ENCODE results near the gene SCARB1. TPM values are rescaled to one million over a fixed set of nuclear protein-coding genes. Genes with fewer than 3 reads are reported as not detected.

Gene SCARB1
- total RNA-seq, 1 experiment from 2014 or later, result 31.3 TPM

- no peaks in the 10 kb centered on the region for H3K36me3 Mint-ChIP-seq (ENCODE audit: insufficient read depth in 1 of 3, low read depth in 3 of 3)
These were observed 35.2 kb upstream of the SCARB1 start for GRCh38 chr12:124898923-124899294.

More at GRCh38 chr12:124898923-124899294, 35.2 kb upstream of the SCARB1 start:
- H3K4me3 Mint-ChIP-seq, result no peak overlapping the region
- Histone ChIP-seq H2AK5ac (ENCODE audit: insufficient read length, low read length) (no peak overlapping the region), H4K5ac (ENCODE audit: insufficient read length, low read depth, low read length) (no peak overlapping the region), H3K4ac (ENCODE audit: low read depth, low read length) (no peak overlapping the region), H2BK120ac (ENCODE audit: low read depth, low read length, poor library complexity, severe bottlenecking) (no peak overlapping the region), H3T11ph (ENCODE audit: low read length) (no peak overlapping the region), H3K27ac (ENCODE audit: insufficient read length, low read depth, low read length) (no peak overlapping the region), H3K79me2 (ENCODE audit: insufficient read depth, low read length) (no peaks in the 10 kb centered on the region), H3K56ac (ENCODE audit: insufficient read length, low read depth, low read length) (no peak overlapping the region), H3K4me1 (ENCODE audit: insufficient read depth, low read length) (no peaks in the 10 kb centered on the region), H4K91ac (ENCODE audit: insufficient read length, low read depth, low read length) (no peak overlapping the region), H2BK12ac (ENCODE audit: insufficient read length, low read depth, low read length) (no peak overlapping the region), H3K14ac (ENCODE audit: insufficient read depth, low read length) (no peak overlapping the region), H2BK15ac (ENCODE audit: low read depth, low read length) (no peak overlapping the region), H2BK5ac (ENCODE audit: insufficient read length, low read length) (no peak overlapping the region), H2BK20ac (ENCODE audit: low read depth, low read length, poor library complexity, severe bottlenecking) (no peak overlapping the region), H3K18ac (ENCODE audit: insufficient read length, low read depth, low read length) (no peak overlapping the region), H3K27me3 (ENCODE audit: insufficient read depth, low read length) (no peaks in the 10 kb centered on the region), H3K23ac (ENCODE audit: insufficient read length, low read depth, low read length) (no peak overlapping the region), H3K79me1 (ENCODE audit: insufficient read depth, low read depth, low read length, poor library complexity, severe bottlenecking) (no peaks in the 10 kb centered on the region), H4K20me1 (ENCODE audit: control insufficient read depth, insufficient read depth, insufficient read length) (no peaks in the 10 kb centered on the region), H3K9ac (ENCODE audit: extremely low read depth, insufficient read length, low read length) (no peak overlapping the region), H3K4me2 (ENCODE audit: insufficient read depth, insufficient read length, low read length) (no peak overlapping the region), H3K9me3 (ENCODE audit: control insufficient read depth, low read depth, low read length) (no peaks in the 10 kb centered on the region), H2AFZ (ENCODE audit: low read length) (no peak overlapping the region), H3K23me2 (ENCODE audit: insufficient read length, low read depth, low read length, poor library complexity, severe bottlenecking) (no peaks in the 10 kb centered on the region), H4K8ac (replicated peaks; ENCODE audit: insufficient read length, low read depth, low read length) (no peak overlapping the region)
- peaks cover 0 to 5% of the 10 kb centered on the region in 2 experiments; a peak in 2 of 5 replicates for H3K9me3 Mint-ChIP-seq
- TF ChIP-seq, protein P1, sequence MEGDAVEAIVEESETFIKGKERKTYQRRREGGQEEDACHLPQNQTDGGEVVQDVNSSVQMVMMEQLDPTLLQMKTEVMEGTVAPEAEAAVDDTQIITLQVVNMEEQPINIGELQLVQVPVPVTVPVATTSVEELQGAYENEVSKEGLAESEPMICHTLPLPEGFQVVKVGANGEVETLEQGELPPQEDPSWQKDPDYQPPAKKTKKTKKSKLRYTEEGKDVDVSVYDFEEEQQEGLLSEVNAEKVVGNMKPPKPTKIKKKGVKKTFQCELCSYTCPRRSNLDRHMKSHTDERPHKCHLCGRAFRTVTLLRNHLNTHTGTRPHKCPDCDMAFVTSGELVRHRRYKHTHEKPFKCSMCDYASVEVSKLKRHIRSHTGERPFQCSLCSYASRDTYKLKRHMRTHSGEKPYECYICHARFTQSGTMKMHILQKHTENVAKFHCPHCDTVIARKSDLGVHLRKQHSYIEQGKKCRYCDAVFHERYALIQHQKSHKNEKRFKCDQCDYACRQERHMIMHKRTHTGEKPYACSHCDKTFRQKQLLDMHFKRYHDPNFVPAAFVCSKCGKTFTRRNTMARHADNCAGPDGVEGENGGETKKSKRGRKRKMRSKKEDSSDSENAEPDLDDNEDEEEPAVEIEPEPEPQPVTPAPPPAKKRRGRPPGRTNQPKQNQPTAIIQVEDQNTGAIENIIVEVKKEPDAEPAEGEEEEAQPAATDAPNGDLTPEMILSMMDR (conservative IDR thresholded peaks at IDR 0.05), result no peak
- peaks cover 0 to 4% of the 10 kb centered on the region in 2 experiments; a peak in 2 of 4 replicates for H3K4me1 Mint-ChIP-seq
- H3K27me3 Mint-ChIP-seq (ENCODE audit: low read depth), result peaks cover 3% of the 10 kb centered on the region
- DNase-seq, result no peak
- WGBS (ENCODE audit: extremely low coverage, insufficient read length, low lambda C conversion rate), result no CpG with 5 or more reads among the region's 5 CpGs
- no peak overlapping the region for H3K27ac Mint-ChIP-seq
